Measurements from ENCODE around the gene RGP1. TPM values are rescaled to one million over a fixed set of nuclear protein-coding genes. Genes with fewer than 3 reads are reported as not detected.

The RGP1 gene
- total and polyA plus RNA-seq, 3 donors from 2014 or later: 21.1 to 23.9 (median 21.4) TPM

DNA sequence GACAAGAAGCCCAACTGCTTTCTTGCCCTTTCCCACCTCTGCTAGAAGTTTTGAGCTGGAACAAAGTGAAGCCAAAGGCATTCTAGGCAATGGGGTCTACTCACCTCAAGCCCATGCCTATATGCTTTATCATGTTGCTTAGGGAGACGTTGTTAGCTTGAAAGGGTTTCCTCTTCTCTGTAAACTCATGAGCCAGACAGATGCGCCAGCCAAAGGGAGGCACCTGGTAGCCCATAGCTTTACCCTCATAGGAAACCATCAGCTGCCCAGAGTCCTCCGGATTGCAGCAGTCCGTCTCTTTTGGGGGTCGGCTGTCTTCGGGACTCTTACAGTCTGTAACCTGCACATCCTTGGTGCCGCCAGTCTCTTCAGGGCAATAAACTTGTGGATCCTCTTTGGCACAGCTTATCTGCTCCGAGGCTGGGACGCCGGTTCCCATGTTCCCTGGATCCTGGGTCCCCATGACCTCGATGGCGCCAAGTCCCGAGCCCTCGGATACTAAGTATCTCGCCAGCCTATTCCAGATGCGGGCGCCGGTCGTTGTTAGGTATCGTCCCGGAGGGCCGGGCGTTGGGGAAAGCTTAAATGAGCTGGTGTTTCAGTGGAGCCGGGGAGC, 737 bp upstream of the RGP1 start:
- DNase-seq: no peak

DNA sequence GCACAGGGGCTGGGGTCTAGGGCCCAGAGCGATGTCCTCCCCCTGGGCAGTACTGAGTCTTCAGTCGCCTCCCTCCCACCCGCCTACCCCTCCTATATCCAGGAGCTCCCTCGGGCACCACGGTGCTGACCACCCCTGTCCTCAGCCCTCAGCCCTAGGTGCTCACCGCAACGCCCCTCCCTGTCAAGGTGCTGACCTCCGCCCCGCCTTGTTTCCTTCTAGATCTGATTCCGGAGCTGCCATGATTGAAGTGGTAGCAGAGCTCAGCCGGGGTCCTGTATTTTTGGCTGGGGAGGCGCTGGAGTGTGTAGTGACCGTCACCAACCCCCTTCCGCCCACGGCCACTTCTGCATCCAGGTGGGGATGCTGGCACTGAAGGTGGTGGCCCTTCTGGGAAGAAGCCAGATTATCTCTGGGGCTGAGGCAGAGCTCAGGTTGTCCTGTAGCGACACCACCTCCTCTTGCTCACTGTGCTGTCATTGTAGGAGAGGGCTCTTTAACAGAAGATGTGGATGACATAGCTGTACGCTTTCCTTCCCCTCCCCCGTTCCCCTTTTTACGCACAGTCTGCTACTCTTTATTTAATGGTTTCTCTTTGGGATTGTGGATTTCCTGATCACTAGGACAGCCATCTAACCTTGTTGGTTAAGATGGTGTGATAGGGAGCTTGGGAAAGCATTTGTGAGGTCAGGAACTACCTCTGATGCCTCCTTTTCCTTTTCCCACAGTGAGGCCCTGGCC, 598 bp downstream of the RGP1 start:
- peaks cover 33% of the 10 kb centered on the region for H3K4me1 ChIP-seq
- peak overlapping the region; percentile 6 to 80 for H3K27ac ChIP-seq
- no peaks in the 10 kb centered on the region for H3K27me3 ChIP-seq
- TF ChIP-seq, protein P1, sequence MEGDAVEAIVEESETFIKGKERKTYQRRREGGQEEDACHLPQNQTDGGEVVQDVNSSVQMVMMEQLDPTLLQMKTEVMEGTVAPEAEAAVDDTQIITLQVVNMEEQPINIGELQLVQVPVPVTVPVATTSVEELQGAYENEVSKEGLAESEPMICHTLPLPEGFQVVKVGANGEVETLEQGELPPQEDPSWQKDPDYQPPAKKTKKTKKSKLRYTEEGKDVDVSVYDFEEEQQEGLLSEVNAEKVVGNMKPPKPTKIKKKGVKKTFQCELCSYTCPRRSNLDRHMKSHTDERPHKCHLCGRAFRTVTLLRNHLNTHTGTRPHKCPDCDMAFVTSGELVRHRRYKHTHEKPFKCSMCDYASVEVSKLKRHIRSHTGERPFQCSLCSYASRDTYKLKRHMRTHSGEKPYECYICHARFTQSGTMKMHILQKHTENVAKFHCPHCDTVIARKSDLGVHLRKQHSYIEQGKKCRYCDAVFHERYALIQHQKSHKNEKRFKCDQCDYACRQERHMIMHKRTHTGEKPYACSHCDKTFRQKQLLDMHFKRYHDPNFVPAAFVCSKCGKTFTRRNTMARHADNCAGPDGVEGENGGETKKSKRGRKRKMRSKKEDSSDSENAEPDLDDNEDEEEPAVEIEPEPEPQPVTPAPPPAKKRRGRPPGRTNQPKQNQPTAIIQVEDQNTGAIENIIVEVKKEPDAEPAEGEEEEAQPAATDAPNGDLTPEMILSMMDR (IDR thresholded peaks at IDR 0.05): no peak
- no peak for TF ChIP-seq POLR2A (IDR thresholded peaks at IDR 0.05)
- no peaks in the 10 kb centered on the region for H3K9me3 ChIP-seq
- H3K4me3 ChIP-seq: peak overlapping the region; percentile 84 to 97
- peak; percentile 45 for DNase-seq
- no peaks in the 10 kb centered on the region for H3K36me3 ChIP-seq (ENCODE audit: low read depth, missing control alignments)
- 4% methylated on average over 15 to 19 of the region's 19 CpGs for WGBS, 2 donors
- intact Hi-C loops (cut with DNase I; ENCODE audit: low total_unique reads): no loop called here

More for the DNA sequence above, 737 bp upstream of the RGP1 start:
- intact Hi-C loops (cut with DNase I; ENCODE audit: low total_unique reads): no loop called here
- peaks cover 33% of the 10 kb centered on the region for H3K4me1 ChIP-seq
- peak overlapping the region; percentile 84 to 97 for H3K4me3 ChIP-seq
- no peaks in the 10 kb centered on the region for H3K27me3 ChIP-seq
- H3K9me3 ChIP-seq: no peaks in the 10 kb centered on the region
- WGBS, 2 donors: 0% methylated on average over 13 to 24 of the region's 24 CpGs
- TF ChIP-seq, protein P1 (IDR thresholded peaks at IDR 0.05): no peak
- no peak for TF ChIP-seq POLR2A (IDR thresholded peaks at IDR 0.05)
- no peaks in the 10 kb centered on the region for H3K36me3 ChIP-seq (ENCODE audit: low read depth, missing control alignments)
- H3K27ac ChIP-seq: peak overlapping the region in 1 of 2 donors; percentile 80

DNA sequence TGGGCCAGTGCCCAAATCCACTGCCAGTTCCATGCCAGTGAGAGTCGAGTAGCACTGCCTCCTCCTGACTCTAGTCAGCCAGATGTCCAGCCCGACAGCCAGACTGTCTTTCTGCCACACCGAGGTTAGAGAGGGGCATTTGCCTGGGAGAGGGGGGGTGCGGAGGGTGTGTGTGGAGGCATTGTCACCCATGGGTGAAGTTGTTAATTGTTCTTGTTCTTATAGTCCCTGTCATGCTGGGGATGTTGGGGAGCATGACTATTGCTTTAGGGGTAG, 1.1 kb downstream of the RGP1 start:
- no peaks in the 10 kb centered on the region for H3K9me3 ChIP-seq
- DNase-seq: no peak
- no peak overlapping the region for H3K27ac ChIP-seq
- intact Hi-C loops (cut with DNase I; ENCODE audit: low total_unique reads): no loop called here
- no peaks in the 10 kb centered on the region for H3K27me3 ChIP-seq
- H3K36me3 ChIP-seq (ENCODE audit: low read depth, missing control alignments): no peaks in the 10 kb centered on the region
- no peak overlapping the region for H3K4me3 ChIP-seq
- TF ChIP-seq POLR2A (IDR thresholded peaks at IDR 0.05): no peak
- TF ChIP-seq, protein P1 (IDR thresholded peaks at IDR 0.05): no peak
- H3K4me1 ChIP-seq: peaks cover 33% of the 10 kb centered on the region
- WGBS, 2 donors: 55 to 61% methylated on average over 4 of the region's 4 CpGs

DNA sequence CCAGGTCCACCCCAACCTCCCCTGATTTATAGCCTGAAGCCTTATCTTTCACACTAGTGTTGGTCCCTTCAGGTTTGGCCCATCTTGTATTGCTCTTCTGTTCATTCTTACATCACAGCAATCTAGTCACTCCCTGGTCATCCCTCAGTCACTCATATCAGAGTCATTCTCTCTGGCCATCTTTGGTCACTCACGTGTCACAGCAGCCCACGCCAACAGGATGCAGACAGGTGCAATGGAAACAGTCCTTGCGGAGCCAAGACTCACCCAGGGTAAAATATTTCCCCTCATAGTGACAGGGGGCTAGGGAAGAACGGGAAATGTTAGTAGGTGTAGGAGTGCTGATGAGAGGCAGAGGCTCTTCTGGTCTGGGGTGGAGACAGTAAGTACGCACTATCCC, 4.4 kb downstream of the RGP1 start:
- Histone ChIP-seq H3K9me3 (no peaks in the 10 kb centered on the region), H3K4me3 (no peak overlapping the region), H3K4me1 (peaks cover 20% of the 10 kb centered on the region), H3K27me3 (no peaks in the 10 kb centered on the region), H3K27ac (no peak overlapping the region), H3K36me3 (ENCODE audit: low read depth, missing control alignments) (no peaks in the 10 kb centered on the region)
- intact Hi-C loops (cut with DNase I; ENCODE audit: low total_unique reads): no loop called here
- no peak for DNase-seq
- TF ChIP-seq POLR2A (IDR thresholded peaks at IDR 0.05): no peak
- TF ChIP-seq, protein P1 (IDR thresholded peaks at IDR 0.05): no peak
- WGBS, 2 donors: 90 to 91% methylated on average over 5 of the region's 5 CpGs

DNA sequence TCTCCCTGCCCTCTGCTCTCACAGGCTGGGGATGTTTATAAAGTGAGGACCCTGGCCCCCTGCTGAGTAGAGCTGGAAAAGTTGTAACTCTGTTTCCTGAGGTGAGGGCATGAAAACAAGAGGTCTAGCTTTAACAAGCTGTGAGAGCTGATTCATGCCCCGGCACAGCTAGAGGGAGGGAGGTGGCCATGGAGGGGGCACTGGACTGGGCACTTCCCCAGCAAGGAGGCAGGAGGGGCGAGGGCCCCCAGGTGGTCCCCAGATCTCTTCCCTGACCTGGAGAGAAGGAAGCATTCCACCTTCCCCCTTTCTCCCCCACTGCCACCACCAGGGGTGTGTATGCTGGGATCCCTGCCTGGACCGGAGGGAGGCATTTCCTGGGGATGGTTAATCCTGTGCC, 5.2 kb downstream of the RGP1 start, which contains the start of gene MSMP:
Gene MSMP (minus strand): TSS at position 13 of the 400 bp plus-strand sequence. CDS start 147 bp downstream, outside the sequence.
- Histone ChIP-seq H3K36me3 (ENCODE audit: low read depth, missing control alignments) (no peaks in the 10 kb centered on the region), H3K4me3 (no peak within 1 kb of the TSS), H3K27ac (no peak within 1 kb of the TSS), H3K9me3 (no peaks in the 10 kb centered on the region), H3K27me3 (no peaks in the 10 kb centered on the region), H3K4me1 (peaks cover 20% of the 10 kb centered on the region)
- no peak for DNase-seq
- intact Hi-C loops (cut with DNase I; ENCODE audit: low total_unique reads): no loop called here
- WGBS, 2 donors: 44 to 49% methylated on average over 1 to 3 of the region's 3 CpGs
- TF ChIP-seq, protein P1 (IDR thresholded peaks at IDR 0.05): no peak
- TF ChIP-seq POLR2A (IDR thresholded peaks at IDR 0.05): no peak

Measured in testis (tissue), 3 donors.